MG63 (cell line): ENCODE results near the gene TMCO2. TPM values are rescaled to one million over a fixed set of nuclear protein-coding genes. Genes with fewer than 3 reads are reported as not detected.

ENCODE experiments used
- DNase-seq: peaks from one replicate; pipeline ENCODE4 v3.0.0-alpha.2; 2020
- H3K27me3 ChIP-seq: fragments of 250-450 bp; sonication (Bioruptor Pico); 2 replicates; pipeline ENCODE4 v1.5.1; 2020; ENCODE audit warnings: mild to moderate bottlenecking, moderate library complexity
- H3K36me3 ChIP-seq: fragments of 250-450 bp; sonication (Bioruptor Pico); 2 replicates; pipeline ENCODE4 v1.5.1; 2020; ENCODE audit warnings: mild to moderate bottlenecking, moderate library complexity
- H3K4me3 ChIP-seq: fragments of 250-450 bp; sonication (Bioruptor Pico); 2 replicates; pipeline ENCODE4 v1.5.1; 2020; ENCODE audit warnings: mild to moderate bottlenecking, moderate library complexity
- H3K9me3 ChIP-seq: fragments of 250-450 bp; sonication (Bioruptor Pico); 2 replicates; pipeline ENCODE4 v1.5.1; 2020; ENCODE audit warnings: mild to moderate bottlenecking, moderate library complexity
- total RNA-seq: library from RNA; depleted of rRNA; stranded (reverse); fragments of >200 nt; shearing (Covaris generic); gene quantifications from 2 replicates; pipeline ENCODE4 v1.2.3, GENCODE V29; 2014; ENCODE audit warnings: low replicate concordance

The TMCO2 gene
- total RNA-seq, 1 experiment from 2014 or later = not detected

- DNase-seq = no peak
- Histone ChIP-seq H3K4me3 (no peak overlapping the region), H3K9me3 (no peaks in the 10 kb centered on the region), H3K36me3 (no peaks in the 10 kb centered on the region), H3K27me3 (no peaks in the 10 kb centered on the region)
Measured at GRCh38 chr1:40251456-40251855, 3.7 kb downstream of the TMCO2 start.

GRCh38 chr1:40252601-40253000 lies 4.9 kb downstream of the TMCO2 start:
- H3K36me3 ChIP-seq = no peaks in the 10 kb centered on the region; the same call in 1 of the 2 replicates
- no peaks in the 10 kb centered on the region for H3K27me3 ChIP-seq
- DNase-seq = no peak
- H3K4me3 ChIP-seq = no peak overlapping the region
- no peaks in the 10 kb centered on the region for H3K9me3 ChIP-seq

DNA sequence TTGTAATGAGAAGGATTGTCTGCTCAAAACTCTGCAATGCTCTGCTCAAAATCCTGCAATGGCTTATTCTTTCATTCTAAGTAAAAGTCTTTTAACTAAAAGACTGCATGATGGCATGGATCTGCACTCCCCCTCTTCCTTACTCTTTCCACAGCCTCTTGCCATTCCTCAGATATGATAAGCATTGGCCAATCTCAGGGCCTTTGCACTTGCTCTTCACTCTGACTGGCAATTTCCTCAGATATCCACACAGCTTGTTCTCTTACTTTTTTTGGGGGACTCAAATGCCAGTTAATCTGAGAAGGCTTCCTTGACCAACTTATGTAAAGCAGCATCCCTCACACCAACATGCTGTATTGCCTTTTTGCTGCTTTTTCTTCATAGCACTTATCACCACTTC lies 7.5 kb downstream of the TMCO2 start:
- DNase-seq = no peak
- Histone ChIP-seq H3K9me3 (no peaks in the 10 kb centered on the region), H3K27me3 (no peaks in the 10 kb centered on the region)

DNA sequence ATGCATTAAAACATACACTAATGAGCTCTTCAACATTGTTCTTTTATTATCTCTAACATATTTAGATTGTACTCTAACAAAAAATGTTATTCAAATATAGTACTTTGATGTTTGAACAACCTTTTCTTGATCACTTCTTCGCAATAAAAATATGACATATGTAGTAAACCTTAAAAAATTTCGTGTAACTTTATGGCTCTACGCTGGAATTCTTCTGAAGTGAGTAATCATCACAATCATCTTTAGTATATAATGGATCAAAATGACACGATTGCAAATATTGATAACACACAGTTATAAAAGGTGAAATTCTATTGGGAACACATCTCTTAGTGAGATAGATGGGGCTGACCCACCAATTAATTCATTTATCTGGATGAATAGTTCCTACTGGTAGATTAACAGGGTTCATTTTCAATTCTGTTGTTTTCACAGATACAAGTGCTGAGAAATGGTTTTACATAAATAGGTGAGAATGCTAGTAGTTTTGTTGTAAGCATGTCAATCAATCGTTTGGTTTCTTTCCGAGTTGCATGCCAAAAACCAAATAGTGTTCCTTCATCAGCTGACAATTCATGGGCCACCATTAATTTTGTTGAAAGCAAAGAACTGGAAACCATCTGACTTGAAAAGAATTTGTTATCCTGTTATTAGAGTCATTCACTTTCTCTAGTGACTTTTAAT lies 8.8 kb downstream of the TMCO2 start:
- Histone ChIP-seq H3K27me3 (no peaks in the 10 kb centered on the region), H3K36me3 (peaks cover 19% of the 10 kb centered on the region), H3K4me3 (peak overlapping the region; percentile 89), H3K9me3 (no peaks in the 10 kb centered on the region)
- DNase-seq = no peak

More for the DNA sequence above, 7.5 kb downstream of the TMCO2 start:
- Histone ChIP-seq H3K4me3 (no peak overlapping the region), H3K36me3 (peaks cover 7% of the 10 kb centered on the region)

- DNase-seq = no peak
- H3K27me3 ChIP-seq = no peaks in the 10 kb centered on the region
- H3K4me3 ChIP-seq = peak overlapping the region; percentile 89
- peaks cover 26% of the 10 kb centered on the region for H3K36me3 ChIP-seq
- H3K9me3 ChIP-seq = no peaks in the 10 kb centered on the region
Measured at GRCh38 chr1:40257313-40257687, 9.6 kb downstream of the TMCO2 start.

DNA sequence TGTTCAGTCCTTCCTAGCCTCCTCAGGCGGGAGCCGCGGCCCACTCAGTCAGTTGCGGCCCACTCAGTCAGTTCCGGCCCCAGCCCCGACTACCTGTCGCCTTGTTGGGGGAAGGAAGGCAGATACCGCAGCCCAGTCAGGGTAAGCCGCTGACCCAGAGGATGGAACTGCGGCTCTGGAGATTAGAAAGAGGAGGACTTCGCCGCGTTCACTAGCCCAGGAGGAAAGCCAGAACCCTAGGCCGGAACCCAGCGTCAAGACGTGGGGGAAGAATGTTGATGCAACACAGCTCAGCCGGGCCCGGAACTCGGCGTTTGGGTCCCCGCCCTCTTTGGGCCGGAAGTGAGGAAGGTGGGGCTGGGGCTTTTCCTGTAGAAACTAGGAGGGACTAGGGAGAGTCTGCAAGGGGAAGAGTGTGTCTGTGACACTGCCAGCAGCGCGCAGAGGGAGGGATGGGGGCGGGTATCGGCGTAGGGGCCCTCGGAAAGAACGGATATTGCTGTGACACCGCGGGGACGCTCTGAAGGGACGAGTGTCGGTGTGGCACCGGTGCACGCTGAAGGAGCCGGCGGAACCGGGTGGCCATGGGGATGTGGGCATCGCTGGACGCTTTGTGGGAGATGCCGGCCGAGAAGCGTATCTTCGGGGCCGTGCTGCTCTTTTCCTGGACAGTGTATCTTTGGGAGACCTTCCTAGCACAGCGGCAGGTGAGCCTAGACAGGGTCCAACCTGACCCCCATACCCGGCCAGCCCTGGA lies 10.1 kb downstream of the TMCO2 start, which contains the start of gene ZMPSTE24:
Gene ZMPSTE24, plus strand, starts transcription at position 549 of the 757 bp plus-strand sequence. Its CDS starts 36 bp downstream, at position 585.
- H3K4me3 ChIP-seq = peak within 1 kb of the TSS; percentile 89

GRCh38 chr1:40258445-40258769 lies 10.7 kb downstream of the TMCO2 start:
- Histone ChIP-seq H3K27me3 (no peaks in the 10 kb centered on the region), H3K36me3 (peaks cover 35% of the 10 kb centered on the region), H3K4me3 (peak overlapping the region; percentile 89), H3K9me3 (no peaks in the 10 kb centered on the region)
- DNase-seq = no peak

More for the DNA sequence above, 10.1 kb downstream of the TMCO2 start, which contains the start of gene ZMPSTE24:
- Histone ChIP-seq H3K27me3 (no peaks in the 10 kb centered on the region), H3K9me3 (no peaks in the 10 kb centered on the region), H3K36me3 (peaks cover 29% of the 10 kb centered on the region)
- peak; percentile 97 for DNase-seq

GRCh38 chr1:40264354-40264781 lies 16.6 kb downstream of the TMCO2 start:
- no peak overlapping the region for H3K4me3 ChIP-seq
- no peaks in the 10 kb centered on the region for H3K9me3 ChIP-seq
- peaks cover 58% of the 10 kb centered on the region for H3K36me3 ChIP-seq
- no peaks in the 10 kb centered on the region for H3K27me3 ChIP-seq
- no peak for DNase-seq

- H3K9me3 ChIP-seq = no peaks in the 10 kb centered on the region
- H3K36me3 ChIP-seq = peaks cover 61% of the 10 kb centered on the region
- H3K27me3 ChIP-seq = no peaks in the 10 kb centered on the region
- DNase-seq = no peak
- H3K4me3 ChIP-seq = no peak overlapping the region
Measured at GRCh38 chr1:40265298-40265697, 17.6 kb downstream of the TMCO2 start.

- Histone ChIP-seq H3K27me3 (no peaks in the 10 kb centered on the region), H3K36me3 (peaks cover 61% of the 10 kb centered on the region), H3K4me3 (no peak overlapping the region), H3K9me3 (no peaks in the 10 kb centered on the region)
- no peak for DNase-seq
Measured at GRCh38 chr1:40265919-40266318, 18.2 kb downstream of the TMCO2 start.

GRCh38 chr1:40266786-40267535 lies 19.2 kb downstream of the TMCO2 start:
- peaks cover 62% of the 10 kb centered on the region for H3K36me3 ChIP-seq
- no peak overlapping the region for H3K4me3 ChIP-seq
- H3K27me3 ChIP-seq = no peaks in the 10 kb centered on the region
- no peaks in the 10 kb centered on the region for H3K9me3 ChIP-seq
- no peak for DNase-seq

- H3K4me3 ChIP-seq = no peak overlapping the region
- DNase-seq = peak; percentile 43
- peaks cover 65% of the 10 kb centered on the region for H3K36me3 ChIP-seq
- H3K9me3 ChIP-seq = no peaks in the 10 kb centered on the region
- no peaks in the 10 kb centered on the region for H3K27me3 ChIP-seq
Measured at GRCh38 chr1:40267767-40268187, 20.0 kb downstream of the TMCO2 start.

- Histone ChIP-seq H3K36me3 (peaks cover 65% of the 10 kb centered on the region), H3K9me3 (no peaks in the 10 kb centered on the region), H3K4me3 (no peak overlapping the region), H3K27me3 (no peaks in the 10 kb centered on the region)
- DNase-seq = no peak
Measured at GRCh38 chr1:40268211-40268610, 20.5 kb downstream of the TMCO2 start.

GRCh38 chr1:40270152-40270834 lies 22.6 kb downstream of the TMCO2 start:
- H3K4me3 ChIP-seq = no peak overlapping the region
- no peak for DNase-seq
- peaks cover 66% of the 10 kb centered on the region for H3K36me3 ChIP-seq
- H3K27me3 ChIP-seq = no peaks in the 10 kb centered on the region
- H3K9me3 ChIP-seq = no peaks in the 10 kb centered on the region

DNA sequence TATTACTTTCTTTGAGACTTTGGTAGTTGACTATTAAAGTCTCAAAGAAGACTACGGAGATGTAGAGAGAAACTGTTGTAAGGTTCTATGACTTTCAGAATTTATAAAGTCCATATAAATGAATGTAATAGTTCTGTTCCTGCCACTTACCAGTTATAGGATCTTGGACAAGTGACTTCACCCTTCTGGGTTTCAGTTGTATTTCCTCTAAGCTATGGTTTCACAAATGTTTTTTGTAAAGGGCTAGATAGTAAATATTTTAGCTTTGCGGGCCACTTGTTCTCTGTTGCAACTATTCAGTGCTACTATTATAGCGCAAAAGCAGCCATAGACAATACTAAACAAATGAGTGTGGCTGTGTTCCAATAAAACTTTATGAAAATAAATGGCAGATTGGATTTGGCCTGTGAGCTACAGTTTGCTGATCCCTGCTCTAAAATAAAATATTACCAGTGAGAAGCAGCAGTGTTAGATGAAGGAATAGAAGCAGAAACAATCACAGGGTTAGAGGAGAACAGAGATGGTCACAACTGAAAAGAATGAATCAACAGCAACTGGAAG lies 25.0 kb downstream of the TMCO2 start:
- no peak overlapping the region for H3K4me3 ChIP-seq
- DNase-seq = no peak
- H3K9me3 ChIP-seq = no peaks in the 10 kb centered on the region
- peaks cover 72% of the 10 kb centered on the region for H3K36me3 ChIP-seq
- H3K27me3 ChIP-seq = no peaks in the 10 kb centered on the region

DNA sequence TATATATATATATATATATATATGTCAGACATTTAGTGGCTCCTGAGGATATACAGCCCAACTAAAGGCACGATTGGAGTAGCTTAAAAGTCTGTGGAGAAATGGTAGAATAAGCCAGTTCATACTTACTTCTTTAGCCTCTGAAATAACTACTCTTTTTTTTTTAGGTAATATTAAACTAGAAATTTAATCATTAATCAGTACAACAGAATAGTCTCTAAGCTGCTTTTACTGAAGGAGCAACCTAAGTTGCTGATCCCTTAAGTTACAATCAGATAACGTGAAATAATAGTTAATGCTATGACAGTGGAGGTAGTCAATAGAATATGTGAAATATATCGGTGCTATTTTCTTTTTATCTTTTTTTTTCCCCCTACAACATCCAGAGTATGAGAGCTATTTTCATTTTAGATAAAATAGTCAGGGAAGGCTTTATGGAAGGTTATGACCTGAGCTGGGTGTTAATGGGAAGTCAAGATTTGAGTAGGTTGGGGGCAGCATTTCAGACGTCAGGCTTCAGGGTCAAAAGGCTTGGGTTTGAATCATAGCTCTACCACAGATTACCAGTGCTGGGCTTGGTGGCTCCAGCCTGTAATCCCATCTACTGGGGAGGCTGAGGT lies 25.9 kb downstream of the TMCO2 start:
- DNase-seq = no peak
- Histone ChIP-seq H3K4me3 (no peak overlapping the region), H3K9me3 (no peaks in the 10 kb centered on the region), H3K27me3 (no peaks in the 10 kb centered on the region), H3K36me3 (peaks cover 75% of the 10 kb centered on the region)
